HG02981 (cell line): ENCODE measurements around the gene GATAD1.
"Not testable (repeated sequence)": the region's sequence is repeated elsewhere in the genome, so short reads cannot be mapped to it uniquely, and the experiment has no call there.

ENCODE experiments used
- ATAC-seq: cut with Tn5 transposase; IDR thresholded peaks from one replicate; pipeline ENCODE4 v1.9.1; 2021; ENCODE audit warnings: mild to moderate bottlenecking, moderate library complexity; ENCODE audit not compliant: unreplicated experiment

The GATAD1 gene

DNA sequence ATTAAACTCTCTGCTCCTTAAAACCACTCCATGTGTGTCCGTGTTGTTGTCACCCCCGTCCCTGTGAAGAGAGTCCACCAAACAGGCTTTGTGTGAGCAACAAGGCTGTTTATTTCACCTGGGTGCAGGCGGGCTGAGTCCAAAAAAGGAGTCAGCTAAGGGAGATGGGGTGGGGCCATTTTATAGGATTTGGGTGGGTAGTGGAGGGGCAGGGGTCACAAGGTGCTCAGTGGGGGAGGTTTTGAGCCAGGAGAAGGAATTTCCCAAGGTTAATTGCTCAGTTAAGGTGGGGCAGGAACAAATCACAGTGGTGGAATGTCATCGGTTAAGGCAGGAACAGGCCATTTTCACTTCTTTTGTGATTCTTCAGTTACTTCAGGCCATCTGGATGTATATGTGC lies 31.9 kb downstream of the GATAD1 start:
- ATAC-seq = not testable (repeated sequence)

DNA sequence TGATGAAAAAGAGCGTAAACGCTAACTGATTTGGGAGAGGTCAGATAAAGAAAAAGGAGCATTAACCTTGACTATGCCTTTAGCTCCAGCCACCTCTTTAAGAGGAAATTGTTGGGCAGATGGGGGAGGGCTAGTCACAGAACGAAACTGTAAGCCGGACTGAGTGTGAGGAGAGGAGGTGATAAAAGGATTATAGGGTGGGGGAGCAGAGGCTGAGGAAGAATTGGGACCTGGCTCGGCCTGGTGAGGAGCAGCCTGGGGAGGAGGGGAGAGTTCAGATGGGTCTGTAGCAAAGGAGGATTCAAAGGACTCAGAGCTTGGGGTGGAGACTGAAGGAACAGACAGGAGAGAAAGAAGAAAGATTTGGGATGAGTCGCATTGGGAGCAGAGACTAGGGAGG lies 36.3 kb downstream of the GATAD1 start:
- not testable (repeated sequence) for ATAC-seq

DNA sequence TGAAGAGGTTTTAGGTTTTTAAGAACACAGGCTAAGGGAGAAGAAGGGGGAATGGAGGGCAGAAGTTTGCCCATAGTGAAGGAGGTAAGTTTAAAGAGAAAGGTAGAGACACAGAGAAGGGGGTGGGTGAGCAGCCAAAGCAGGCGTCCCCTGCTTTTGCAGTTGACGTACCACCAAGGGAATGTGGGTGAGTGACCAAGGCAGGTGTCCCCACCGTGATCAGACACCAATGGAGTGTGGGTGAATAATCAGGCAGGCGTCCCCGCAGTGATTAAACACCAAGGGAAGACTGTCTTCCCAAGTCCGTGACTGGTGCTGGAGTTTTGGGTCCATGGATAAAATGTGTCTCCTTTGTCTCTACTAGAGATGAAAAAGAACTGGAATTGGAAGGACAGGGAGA lies 36.9 kb downstream of the GATAD1 start:
- not testable (repeated sequence) for ATAC-seq

DNA sequence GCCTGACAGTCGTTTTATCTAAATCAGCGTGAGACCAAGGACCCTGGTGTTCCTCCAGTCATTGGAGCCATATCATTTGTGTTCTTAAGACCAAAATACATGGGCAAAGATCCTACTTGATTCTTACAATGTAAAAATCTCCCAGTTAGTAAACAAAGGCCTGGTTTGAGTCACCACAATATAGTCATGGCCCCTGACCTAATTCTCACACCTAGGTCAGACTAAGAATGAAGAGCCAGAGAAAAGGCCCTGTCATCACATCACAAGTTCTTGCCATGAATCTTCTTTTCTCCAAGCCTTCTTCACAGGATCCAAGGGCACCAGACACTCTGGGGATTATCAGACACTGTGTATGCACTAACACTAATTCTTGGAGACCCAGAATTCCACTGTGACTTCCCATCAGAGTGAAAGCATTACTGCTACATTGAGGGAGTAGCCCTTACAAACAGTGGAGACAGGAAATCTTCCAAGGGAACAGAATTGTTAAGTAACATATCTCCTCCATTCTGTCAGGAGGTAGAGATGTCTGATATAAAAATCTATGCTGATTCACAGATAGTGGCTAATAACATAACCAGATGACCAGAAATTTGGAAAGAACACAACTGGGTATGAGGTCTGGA lies 38.1 kb downstream of the GATAD1 start:
- no peak for ATAC-seq

DNA sequence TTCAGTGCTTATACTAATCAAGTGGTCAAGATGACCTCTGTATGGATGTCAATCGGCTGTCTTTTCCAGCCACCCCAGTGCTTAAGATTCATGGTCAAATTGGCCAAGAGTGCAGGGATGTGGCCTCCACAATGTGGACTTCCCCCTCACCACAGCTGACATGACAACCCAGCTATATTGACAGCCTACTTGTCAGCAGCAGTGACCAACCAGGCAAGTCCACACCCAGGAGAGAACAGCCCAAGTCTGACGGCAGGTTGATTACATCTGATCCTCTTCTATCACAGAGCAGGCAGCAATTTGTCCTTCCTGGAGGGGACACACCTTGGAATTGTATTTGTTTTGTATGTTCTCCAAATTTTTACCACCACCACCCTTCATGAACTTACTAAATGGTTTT lies 38.7 kb downstream of the GATAD1 start:
- ATAC-seq = no peak

DNA sequence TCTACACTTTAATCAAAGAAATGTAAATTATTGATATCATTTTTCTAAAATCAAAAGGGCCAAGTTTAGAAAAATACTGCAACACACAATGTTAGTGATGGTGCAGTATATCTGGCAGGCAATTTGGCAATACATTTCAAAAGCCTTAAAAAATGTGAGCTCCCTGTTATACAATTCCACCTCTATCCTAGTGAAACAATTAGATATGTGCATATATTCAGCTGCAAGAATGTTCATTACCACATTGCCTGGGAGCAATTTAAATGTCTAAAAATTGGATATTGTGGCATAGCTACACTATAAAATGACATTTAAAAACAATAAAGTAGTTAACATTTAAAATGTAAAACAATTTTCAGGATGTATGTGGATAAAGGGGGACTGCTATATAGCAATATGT lies 40.5 kb downstream of the GATAD1 start:
- no peak for ATAC-seq

DNA sequence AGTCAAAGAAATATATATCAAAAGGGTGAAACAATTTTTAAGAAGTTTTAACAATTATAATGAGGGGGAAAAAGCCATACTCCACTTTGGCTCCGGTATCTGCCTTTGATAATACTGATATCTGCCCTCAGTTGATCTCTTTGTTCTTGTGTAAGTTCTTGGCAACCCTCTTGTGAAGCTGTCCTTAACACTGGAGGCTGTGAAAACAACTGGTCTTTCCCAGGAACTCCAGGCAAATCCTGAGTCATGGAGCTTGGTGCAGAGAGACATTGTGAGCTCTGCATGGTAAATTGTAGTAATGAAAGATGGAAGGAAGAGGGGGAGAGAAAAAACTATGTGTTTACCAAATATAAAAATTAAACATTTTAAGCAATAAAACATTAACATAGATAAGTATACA lies 42.4 kb downstream of the GATAD1 start:
- no peak for ATAC-seq

DNA sequence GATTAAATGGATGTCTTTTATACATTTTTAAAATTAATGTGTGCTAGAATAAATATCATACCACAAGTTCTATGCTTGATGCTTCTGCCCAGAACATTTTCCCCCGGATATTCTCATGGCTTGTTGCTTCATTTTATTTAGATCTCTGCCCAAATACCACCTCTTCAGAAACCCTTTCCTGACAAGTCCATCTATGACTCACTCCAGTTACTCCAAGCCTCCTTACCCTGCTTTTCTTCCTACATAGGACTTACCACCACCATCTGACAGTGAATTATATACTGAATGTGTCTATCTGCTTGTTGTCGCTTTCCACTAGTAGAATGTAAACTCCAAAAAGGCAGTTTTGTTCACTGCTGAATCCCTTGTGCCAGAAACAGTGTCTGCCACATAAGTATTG lies 49.6 kb downstream of the GATAD1 start:
- no peak for ATAC-seq

DNA sequence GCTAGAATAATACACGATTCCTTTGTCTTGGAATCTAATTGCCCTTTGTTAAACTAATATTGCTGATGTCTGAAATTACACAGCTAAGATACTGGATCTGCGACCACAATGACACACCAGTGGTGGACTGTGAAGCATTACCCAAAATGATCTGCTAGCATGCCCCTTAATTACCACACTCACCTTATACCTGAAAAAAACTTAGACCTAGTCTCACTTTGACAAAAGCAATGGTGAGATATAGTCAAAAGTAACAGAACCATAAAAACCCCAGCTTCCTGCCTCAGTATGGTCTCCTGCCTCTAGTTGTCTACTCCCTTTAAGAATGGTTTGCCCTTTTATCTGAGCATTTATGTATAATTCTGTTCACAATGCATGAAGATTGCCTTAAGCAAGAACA lies 51.3 kb downstream of the GATAD1 start:
- no peak for ATAC-seq

DNA sequence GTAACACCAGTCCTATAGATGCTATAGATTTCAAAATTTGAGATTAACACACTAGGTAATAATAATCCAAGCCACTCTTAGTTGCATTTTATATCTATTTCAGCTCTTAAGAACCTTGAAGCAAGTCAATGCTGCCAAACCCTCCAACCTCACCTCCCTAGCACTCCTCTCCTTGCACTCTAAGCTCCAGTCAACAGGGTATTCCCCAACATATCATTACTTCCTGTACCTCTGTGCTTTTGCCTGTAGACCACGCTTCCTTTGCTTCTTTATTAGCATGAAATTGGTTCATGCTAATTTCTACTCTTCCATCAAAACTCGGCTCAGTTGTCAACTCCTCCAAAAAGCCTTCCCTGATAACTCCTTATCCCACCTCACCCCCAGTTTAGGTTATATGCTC lies 56.5 kb downstream of the GATAD1 start:
- no peak for ATAC-seq

DNA sequence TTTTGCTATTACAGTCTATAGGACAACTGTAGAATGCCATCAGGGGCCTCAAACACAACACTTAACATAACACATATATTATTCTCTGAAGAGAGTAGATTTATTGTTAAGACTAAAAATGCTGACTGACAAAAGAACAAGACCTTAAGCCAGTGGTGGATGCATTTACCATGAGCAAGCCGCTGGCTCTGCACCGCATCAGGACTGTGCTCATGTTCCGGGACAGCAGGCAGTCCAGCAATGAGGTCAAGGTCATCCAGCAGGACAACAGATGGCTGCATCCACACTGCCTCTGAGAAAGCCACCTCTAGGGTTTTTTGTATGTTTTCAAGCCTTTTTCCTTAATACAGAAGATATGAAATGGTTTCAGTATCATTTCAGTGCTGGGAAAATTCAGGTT lies 57.3 kb downstream of the GATAD1 start:
- no peak for ATAC-seq

DNA sequence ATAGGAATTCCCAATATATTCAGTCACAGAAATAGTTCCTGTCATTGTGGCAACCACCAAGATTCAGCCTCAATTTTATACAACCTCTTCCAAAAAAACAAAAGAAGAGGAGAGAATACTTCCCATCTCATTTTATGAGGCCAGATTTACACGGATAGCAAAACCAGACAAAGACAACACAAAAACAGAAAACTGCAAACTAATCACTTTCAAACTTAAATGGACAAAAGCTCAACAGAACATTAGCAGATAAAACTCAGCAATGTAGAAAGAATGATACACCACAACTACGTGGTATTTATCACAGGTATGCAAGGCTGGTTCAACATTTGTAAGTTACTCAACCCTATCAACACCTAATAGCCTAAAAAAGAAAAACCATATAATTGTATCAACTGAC lies 59.1 kb downstream of the GATAD1 start:
- no peak for ATAC-seq

DNA sequence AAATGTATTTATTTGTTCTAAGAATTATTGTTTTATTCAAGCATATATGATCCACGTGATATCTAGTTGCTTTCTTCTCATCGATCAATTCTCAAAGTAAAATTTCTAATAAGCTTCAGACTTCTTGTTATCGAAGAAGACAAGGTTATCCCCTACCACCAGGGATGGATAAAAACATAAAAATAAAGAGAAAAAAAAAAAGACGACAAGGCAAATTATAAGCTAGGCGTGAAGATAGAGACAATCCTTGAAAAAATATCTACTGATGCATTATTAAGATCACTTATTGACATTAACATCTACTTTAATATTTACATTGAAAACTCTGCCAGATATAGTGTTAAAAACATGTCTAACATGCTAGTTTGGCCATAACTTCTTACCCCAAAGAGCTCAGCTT lies 61.7 kb downstream of the GATAD1 start:
- ATAC-seq = no peak
